PC-3 (cell line): ENCODE results near the gene PHF2. TPM values are rescaled to one million over a fixed set of nuclear protein-coding genes. Genes with fewer than 3 reads are reported as not detected.

Experiments used
- ATAC-seq: fragments of 200-7000 bp; cut with Tn5 transposase; 2 replicates; pipeline ENCODE4 v1.9.1; 2020; ENCODE audit warnings: mild to moderate bottlenecking, moderate library complexity
- BruUV-seq: library from RNA; stranded (reverse); fragments of 400-500 nt; replicated peaks from 2 replicates; lab custom pipeline; 2021; lab: Mats Ljungman, UMichigan
- CTCF ChIA-PET: fragments of 300-600 bp; sonication (Branson Sonifier 250); formaldehyde crosslinking; loops from one replicate; lab custom pipeline; 2022; ENCODE audit warnings: antibody characterized with exemption; lab: Charles Lee
- POLR2A ChIA-PET: fragments of 300-600 bp; sonication (Branson Sonifier 250); formaldehyde crosslinking; loops from one replicate; lab custom pipeline; 2022; ENCODE audit warnings: antibody characterized with exemption; ENCODE audit not compliant: unreplicated experiment; lab: Charles Lee
- DNase-seq: peaks from one replicate; pipeline ENCODE4 v3.0.0-alpha.2; 2015
- H2AFZ ChIP-seq: fragments of 300-600 bp; sonication (generic); 2 replicates; pipeline ENCODE4 v1.6.0; 2016; ENCODE audit warnings: antibody characterized with exemption, low read length
- H3F3A ChIP-seq: fragments of 300-600 bp; sonication (generic); one replicate; pipeline ENCODE4 v1.6.0; 2017; ENCODE audit warnings: antibody characterized with exemption, low read length, control low read depth, mild to moderate bottlenecking; ENCODE audit not compliant: unreplicated experiment
- H3K27ac ChIP-seq: fragments of 300-600 bp; sonication (generic); 2 replicates; pipeline ENCODE4 v1.5.1; 2016; ENCODE audit warnings: mild to moderate bottlenecking, low read length
- H3K27me3 ChIP-seq: fragments of 300-600 bp; sonication (generic); 2 replicates; pipeline ENCODE4 v1.6.1; 2016; ENCODE audit warnings: low read length, mixed read lengths
- H3K36me3 ChIP-seq: fragments of 300-600 bp; sonication (generic); 2 replicates; pipeline ENCODE4 v1.6.1; 2016; ENCODE audit warnings: low read depth, mixed run types, low read length, mixed read lengths
- H3K4me1 ChIP-seq: fragments of 300-600 bp; sonication (generic); 2 replicates; pipeline ENCODE4 v1.5.1; 2016; ENCODE audit warnings: low read length; ENCODE audit not compliant: insufficient read depth
- H3K4me2 ChIP-seq: fragments of 300-600 bp; sonication (generic); 2 replicates; pipeline ENCODE4 v1.6.0; 2016; ENCODE audit warnings: low read length
- H3K4me3 ChIP-seq: fragments of 300-600 bp; sonication (generic); 2 replicates; pipeline ENCODE4 v1.5.1; 2016; ENCODE audit warnings: mild to moderate bottlenecking, low read length, mixed read lengths
- H3K79me2 ChIP-seq: fragments of 300-600 bp; sonication (generic); 2 replicates; pipeline ENCODE4 v1.6.1; 2017; ENCODE audit warnings: low read length, mixed read lengths
- H3K9ac ChIP-seq: fragments of 300-600 bp; sonication (generic); 2 replicates; pipeline ENCODE4 v1.6.0; 2016; ENCODE audit warnings: mild to moderate bottlenecking, low read length
- H3K9me2 ChIP-seq: fragments of 300-600 bp; sonication (generic); replicated peaks from 2 replicates; pipeline ENCODE4 v1.6.1; 2016; ENCODE audit warnings: mixed run types, low read length, mixed read lengths
- H3K9me3 ChIP-seq: fragments of 300-600 bp; sonication (generic); 2 replicates; pipeline ENCODE4 v1.6.1; 2016; ENCODE audit warnings: low read length, mixed read lengths
- H4K20me1 ChIP-seq: fragments of 300-600 bp; sonication (generic); 2 replicates; pipeline ENCODE4 v1.6.1; 2016; ENCODE audit warnings: low read length, mixed read lengths
- CTCF ChIP-seq: fragments of 300-600 bp; sonication (generic); conservative IDR thresholded peaks from 2 replicates; pipeline ENCODE4 v1.5.1; 2017; ENCODE audit warnings: antibody characterized with exemption, low read depth, mild to moderate bottlenecking, low read length
- EZH2 ChIP-seq: fragments of 300-600 bp; sonication (generic); IDR thresholded peaks from one replicate; pipeline ENCODE4 v1.6.1; 2017; ENCODE audit warnings: antibody characterized with exemption, mild to moderate bottlenecking, low read length; ENCODE audit not compliant: unreplicated experiment
- EZH2phosphoT487 ChIP-seq: fragments of 300-600 bp; sonication (generic); IDR thresholded peaks from 2 replicates; pipeline ENCODE4 v1.6.1; 2018; ENCODE audit warnings: mild to moderate bottlenecking, antibody characterized with exemption, low read length, borderline replicate concordance
- intact Hi-C: fragments of 100-400 bp; cut with micrococcal nuclease; formaldehyde crosslinking; loops from 2 replicates; pipeline ENCODE4 v1.9.0; 2023
- total RNA-seq: library from RNA; depleted of rRNA; stranded (reverse); fragments of >200 nt; gene quantifications from 2 replicates; pipeline ENCODE4 v1.2.3, GENCODE V29; 2014

The PHF2 gene
- total RNA-seq, 1 experiment from 2014 or later, result 10.6 TPM

DNA sequence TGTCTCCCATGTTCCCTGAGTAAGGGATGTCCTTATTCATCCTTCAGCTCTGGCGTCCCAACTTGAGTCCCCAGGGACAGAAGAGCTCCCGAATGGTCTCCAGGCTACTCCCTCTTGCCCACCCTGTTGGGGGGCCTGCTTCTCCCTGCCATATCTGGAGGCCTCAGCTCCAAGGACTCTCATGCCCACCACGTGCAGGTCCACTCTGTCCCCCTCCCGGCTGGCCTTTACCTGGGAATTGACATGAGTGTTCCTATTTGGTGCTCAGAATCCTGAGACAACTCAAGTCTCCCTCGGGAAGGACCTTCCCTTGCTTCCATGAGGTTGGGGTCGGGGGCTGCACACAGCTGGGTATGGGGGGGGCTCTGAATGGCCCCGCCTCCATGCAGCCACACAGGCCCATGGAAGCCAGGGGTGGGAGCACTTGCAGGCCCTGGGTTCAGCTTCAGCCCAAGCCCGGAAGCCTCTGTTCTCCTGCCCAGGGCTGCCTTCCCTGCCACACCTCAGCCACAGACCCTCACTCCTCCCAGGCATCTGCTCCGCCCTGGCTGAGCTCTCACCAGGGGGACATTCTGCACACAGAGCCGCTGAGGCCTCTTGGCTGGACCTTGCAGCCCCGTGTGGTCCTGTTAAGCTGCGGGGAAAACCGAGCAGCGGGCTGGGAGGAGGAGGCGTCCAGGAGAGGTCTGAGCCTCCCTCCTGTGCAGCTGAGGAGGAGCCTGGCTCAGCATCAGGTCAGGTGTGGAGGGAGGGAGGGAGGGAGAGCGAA, 121.9 kb downstream of the PHF2 start:
- no peak overlapping the region for H3K9ac ChIP-seq
- no peak overlapping the region for H2AFZ ChIP-seq
- ATAC-seq (no peak), DNase-seq (no peak)
- H3K79me2 ChIP-seq, result no peaks in the 10 kb centered on the region
- H3K36me3 ChIP-seq, result no peaks in the 10 kb centered on the region
- H3K27me3 ChIP-seq, result peaks cover 10% of the 10 kb centered on the region; the same call in 1 of the 2 replicates
- no peaks in the 10 kb centered on the region for H3K4me1 ChIP-seq
- no peaks in the 10 kb centered on the region for H4K20me1 ChIP-seq
- TF ChIP-seq EZH2 (no peak), CTCF (no peak), EZH2phosphoT487 (no peak)
- CTCF ChIA-PET, result no interaction called here
- POLR2A ChIA-PET, result no interaction called here
- intact Hi-C loops, result no loop called here
- H3K27ac ChIP-seq, result no peak overlapping the region
- no peak overlapping the region for H3K4me3 ChIP-seq
- BruUV-seq, result no TSS peak
- no peak overlapping the region for H3K4me2 ChIP-seq
- H3K9me2 ChIP-seq, result no peaks in the 10 kb centered on the region
- H3F3A ChIP-seq, result no peaks in the 10 kb centered on the region
- no peaks in the 10 kb centered on the region for H3K9me3 ChIP-seq

DNA sequence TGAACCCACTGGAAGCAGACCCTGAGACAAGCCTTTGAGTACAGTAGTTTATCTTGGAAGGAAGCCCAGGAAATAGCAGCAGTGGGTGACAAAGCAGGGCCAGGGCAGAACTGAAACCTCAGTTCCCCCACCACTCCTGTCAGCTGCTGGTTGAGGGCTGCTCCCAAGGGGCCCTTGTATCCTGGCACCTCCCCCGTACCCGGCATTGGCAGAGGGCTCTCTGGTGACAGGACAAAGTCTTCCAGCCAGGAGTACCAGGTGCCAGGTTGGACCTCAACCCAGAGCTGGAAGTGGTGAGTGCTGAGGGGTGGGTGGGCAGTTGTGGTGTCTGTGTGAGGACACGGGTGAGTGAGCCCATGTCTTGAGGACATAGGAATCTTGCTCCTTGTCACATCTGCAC, 123.3 kb downstream of the PHF2 start:
- no peak overlapping the region for H3K9ac ChIP-seq
- H3K4me2 ChIP-seq, result no peak overlapping the region
- H3K79me2 ChIP-seq, result no peaks in the 10 kb centered on the region
- H4K20me1 ChIP-seq, result no peaks in the 10 kb centered on the region
- ChIA-PET CTCF (no interaction called here), POLR2A (no interaction called here)
- DNase-seq (no peak), ATAC-seq (no peak)
- no peak overlapping the region for H2AFZ ChIP-seq
- no peaks in the 10 kb centered on the region for H3K27me3 ChIP-seq
- H3K9me3 ChIP-seq, result no peaks in the 10 kb centered on the region
- no peak overlapping the region for H3K4me3 ChIP-seq
- no peak overlapping the region for H3K27ac ChIP-seq
- BruUV-seq, result no TSS peak
- H3F3A ChIP-seq, result no peaks in the 10 kb centered on the region
- TF ChIP-seq EZH2, result no peak
- H3K9me2 ChIP-seq, result no peaks in the 10 kb centered on the region
- H3K4me1 ChIP-seq, result no peaks in the 10 kb centered on the region
- no peaks in the 10 kb centered on the region for H3K36me3 ChIP-seq
- intact Hi-C loops, result no loop called here

- H3K4me2 ChIP-seq, result no peak overlapping the region
- H3K27ac ChIP-seq, result no peak overlapping the region
- BruUV-seq, result no TSS peak
- no peaks in the 10 kb centered on the region for H3K9me3 ChIP-seq
- H2AFZ ChIP-seq, result no peak overlapping the region
- ChIA-PET POLR2A (no interaction called here), CTCF (no interaction called here)
- ATAC-seq (no peak), DNase-seq (no peak)
- H3F3A ChIP-seq, result no peaks in the 10 kb centered on the region
- TF ChIP-seq EZH2phosphoT487 (no peak), CTCF (no peak), EZH2 (no peak)
- H4K20me1 ChIP-seq, result no peaks in the 10 kb centered on the region
- H3K27me3 ChIP-seq, result no peaks in the 10 kb centered on the region
- H3K9me2 ChIP-seq, result no peaks in the 10 kb centered on the region
- no peaks in the 10 kb centered on the region for H3K36me3 ChIP-seq
- no peak overlapping the region for H3K9ac ChIP-seq
- H3K79me2 ChIP-seq, result no peaks in the 10 kb centered on the region
- no peaks in the 10 kb centered on the region for H3K4me1 ChIP-seq
- intact Hi-C loops, result no loop called here
- H3K4me3 ChIP-seq, result no peak overlapping the region
Observed at GRCh38 chr9:93701494-93702218, 125.3 kb downstream of the PHF2 start.
